HG03342 (cell line): ENCODE results near the gene LITAF.

Experiments used
- ATAC-seq: cut with Tn5 transposase; IDR thresholded peaks from one replicate; pipeline ENCODE4 v1.9.1; 2021; ENCODE audit warnings: mild to moderate bottlenecking, moderate library complexity; ENCODE audit not compliant: unreplicated experiment

Gene LITAF

DNA sequence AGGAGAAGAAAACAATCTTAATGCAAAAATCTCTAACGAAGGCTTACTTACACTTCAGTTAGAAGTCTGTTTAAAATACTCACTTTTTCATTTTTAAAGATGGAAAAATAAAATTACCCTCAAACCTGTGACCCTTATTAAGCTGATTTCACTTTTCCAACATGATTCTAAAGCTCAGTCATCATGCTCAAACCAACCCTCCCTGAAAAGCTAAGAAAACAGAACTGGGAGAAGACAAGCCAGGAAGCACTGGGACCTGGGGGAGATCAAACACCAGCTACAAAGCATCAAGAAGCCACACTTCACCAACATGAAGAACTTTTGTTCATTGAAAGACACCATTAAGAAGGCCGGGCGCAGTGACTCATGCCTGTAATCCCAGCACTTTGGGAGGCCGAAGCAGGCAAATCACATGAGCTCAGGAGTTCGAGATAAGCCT, 88.8 kb downstream of the LITAF start:
- ATAC-seq = no peak
